Activated CD4-positive, alpha-beta T cell treated with anti-CD3 and anti-CD28 coated beads, Interleukin-2, Interleukin-6, amounts not matched to agents 100 ng/mL and 50 ng/mL, durations not matched to agents 16 hours and 8 hours (primary cell): ENCODE measurements around the gene TMEM121B.
A peak's percentile ranks its signal among the peaks of the same experiment; 100 is the strongest.

Source experiments
- DNase-seq: peaks from one replicate; pipeline ENCODE4 v3.0.0-alpha.2; 2020

Gene TMEM121B

GRCh38 chr22:17137861-17138425, 16.8 kb upstream of the TMEM121B start:
- no peak for DNase-seq

- DNase-seq = no peak
Measured at GRCh38 chr22:17137170-17137569, 16.0 kb upstream of the TMEM121B start.

GRCh38 chr22:17135153-17135760, 14.1 kb upstream of the TMEM121B start:
- DNase-seq = no peak

- no peak for DNase-seq
Measured at GRCh38 chr22:17133137-17133536, 12.0 kb upstream of the TMEM121B start.

GRCh38 chr22:17132112-17132511, 11.0 kb upstream of the TMEM121B start:
- no peak for DNase-seq

- DNase-seq = no peak
Measured at GRCh38 chr22:17131686-17132085, 10.5 kb upstream of the TMEM121B start.

- DNase-seq = no peak
Measured at GRCh38 chr22:17130199-17130598, 9.0 kb upstream of the TMEM121B start.

- DNase-seq = no peak
Measured at GRCh38 chr22:17120711-17121232, 388 bp downstream of the TMEM121B start.

- peak; percentile 49 for DNase-seq
Measured at GRCh38 chr22:17120281-17120680, 879 bp downstream of the TMEM121B start.

GRCh38 chr22:17119481-17120202, 1.5 kb downstream of the TMEM121B start:
- peak; percentile 31 for DNase-seq

- DNase-seq = no peak
Measured at GRCh38 chr22:17118342-17118741, 2.8 kb downstream of the TMEM121B start.

GRCh38 chr22:17117890-17118289, 3.3 kb downstream of the TMEM121B start:
- peak; percentile 23 for DNase-seq

- no peak for DNase-seq
Measured at GRCh38 chr22:17117400-17117799, 3.8 kb downstream of the TMEM121B start.

- DNase-seq = no peak
Measured at GRCh38 chr22:17116572-17117330, 4.4 kb downstream of the TMEM121B start.

- no peak for DNase-seq
Measured at GRCh38 chr22:17115945-17116565, 5.1 kb downstream of the TMEM121B start.

- DNase-seq = no peak
Measured at GRCh38 chr22:17115236-17115635, 5.9 kb downstream of the TMEM121B start.

- no peak for DNase-seq
Measured at GRCh38 chr22:17114898-17115235, 6.3 kb downstream of the TMEM121B start.

GRCh38 chr22:17114173-17114897, 6.8 kb downstream of the TMEM121B start:
- DNase-seq = no peak

- DNase-seq = no peak
Measured at GRCh38 chr22:17113600-17113999, 7.6 kb downstream of the TMEM121B start.

- no peak for DNase-seq
Measured at GRCh38 chr22:17112491-17113042, 8.6 kb downstream of the TMEM121B start.

GRCh38 chr22:17110791-17111550, 10.2 kb downstream of the TMEM121B start:
- DNase-seq = no peak
